Endothelial cell of umbilical vein (primary cell): ENCODE data around the gene SPART. TPM values are rescaled to one million over a fixed set of nuclear protein-coding genes. Genes with fewer than 3 reads are reported as not detected.

Experiments used
- BruUV-seq: library from RNA; stranded (reverse); fragments of 400-500 nt; replicated peaks from 2 replicates; lab custom pipeline; 2021; lab: Mats Ljungman, UMichigan
- CTCF ChIA-PET: fragments of 300-600, 350-600 bp; sonication (Branson Sonifier 250); formaldehyde crosslinking; loops from one replicate; lab custom pipeline; 2021; ENCODE audit warnings: antibody characterized with exemption, inconsistent platforms; lab: Charles Lee
- POLR2A ChIA-PET: fragments of 300-600, 350-600 bp; sonication (Branson Sonifier 250); formaldehyde crosslinking; loops from one replicate; lab custom pipeline; 2021; ENCODE audit warnings: antibody characterized with exemption, inconsistent platforms; lab: Charles Lee
- DNase-seq: peaks from one replicate; pipeline ENCODE4 v3.0.0-alpha.2; 2011; ENCODE audit warnings: low read depth, low spot score
- FAIRE-seq: peaks from 2 replicates; lab custom pipeline; 2011; peaks lifted over from hg19 to GRCh38; lab: Jason Lieb, UNC
- H2AFZ ChIP-seq: 2 replicates; pipeline ENCODE4 v1.6.0; 2012; ENCODE audit warnings: low read depth, low read length, control low read depth, inconsistent platforms
- H3K27ac ChIP-seq: 2 replicates; pipeline ENCODE4 v1.5.1; 2011; ENCODE audit warnings: low read depth, mild to moderate bottlenecking, control low read depth, low read length, moderate library complexity; ENCODE audit not compliant: insufficient read depth
- H3K27me3 ChIP-seq, 2 experiments: 2 replicates each; pipeline versions ENCODE4 v1.6.0 to v1.6.1; 2011; ENCODE audit warnings: low read length in 2 of 2, mixed read lengths in 1 of 2; ENCODE audit not compliant: control insufficient read depth in 2 of 2, insufficient read depth in 2 of 2
- H3K36me3 ChIP-seq, 2 experiments: 2 replicates in 1 of 2; 3 replicates in 1 of 2; pipeline ENCODE4 v1.5.1; 2011; ENCODE audit warnings: low read length in 2 of 2, mild to moderate bottlenecking in 1 of 2, moderate library complexity in 1 of 2; ENCODE audit not compliant: control insufficient read depth in 2 of 2, insufficient read depth in 2 of 2; ENCODE audit errors: extremely low read depth in 1 of 2
- H3K4me1 ChIP-seq: 3 replicates; pipeline ENCODE4 v1.5.1; 2011; ENCODE audit warnings: mild to moderate bottlenecking, low read length; ENCODE audit not compliant: control insufficient read depth, insufficient read depth; ENCODE audit errors: extremely low read depth
- H3K4me2 ChIP-seq: 2 replicates; pipeline ENCODE4 v1.6.1; 2011; ENCODE audit warnings: low read length, control low read depth, mixed read lengths; ENCODE audit not compliant: insufficient read depth
- H3K4me3 ChIP-seq, 3 experiments: fragments of 200-600 bp in 1 of 3; sonication (generic), shearing (Covaris generic) in 1 of 3; replicated peaks in 1 of 3; 2 replicates each; pipeline ENCODE4 v1.5.1; 2011 to 2016; ENCODE audit warnings: control low read depth in 3 of 3, low read length in 3 of 3, mild to moderate bottlenecking in 2 of 3, inconsistent platforms in 1 of 3, low read depth in 1 of 3, moderate library complexity in 1 of 3; ENCODE audit not compliant: insufficient read depth in 1 of 3
- H3K79me2 ChIP-seq: 2 replicates; pipeline ENCODE4 v1.6.0; 2012; ENCODE audit warnings: low read length, inconsistent platforms; ENCODE audit not compliant: control insufficient read depth, insufficient read depth
- H3K9ac ChIP-seq: replicated peaks from 2 replicates; pipeline ENCODE3; 2011; ENCODE audit warnings: low read length, control low read depth; ENCODE audit not compliant: insufficient read depth; ENCODE audit errors: extremely low read depth
- H3K9me1 ChIP-seq: replicated peaks from 3 replicates; pipeline ENCODE4 v1.6.0; 2011; ENCODE audit warnings: mild to moderate bottlenecking, low read length; ENCODE audit not compliant: control insufficient read depth, insufficient read depth; ENCODE audit errors: extremely low read depth
- H3K9me3 ChIP-seq: replicated peaks from 2 replicates; pipeline ENCODE4 v1.5.1; 2012; ENCODE audit warnings: low read length, inconsistent platforms; ENCODE audit not compliant: control insufficient read depth, insufficient read depth
- H4K20me1 ChIP-seq: replicated peaks from 2 replicates; pipeline ENCODE3; 2011; ENCODE audit warnings: mild to moderate bottlenecking, low read length; ENCODE audit not compliant: control insufficient read depth, insufficient read depth; ENCODE audit errors: extremely low read depth
- EZH2 ChIP-seq: IDR thresholded peaks from 2 replicates; pipeline ENCODE4 v1.6.1; 2012; ENCODE audit warnings: borderline replicate concordance, low read depth, mild to moderate bottlenecking, moderate library complexity, low read length, inconsistent platforms; ENCODE audit not compliant: severe bottlenecking
- FOS ChIP-seq: IDR thresholded peaks from 2 replicates; pipeline ENCODE4 v1.6.1; 2011; ENCODE audit warnings: mild to moderate bottlenecking, low read length, moderate library complexity, borderline replicate concordance; ENCODE audit not compliant: insufficient read depth
- GATA2 ChIP-seq: IDR thresholded peaks from 2 replicates; pipeline ENCODE4 v1.7.0; 2011; ENCODE audit warnings: low read depth, mild to moderate bottlenecking, moderate library complexity, mixed read lengths, low read length; ENCODE audit not compliant: insufficient read length, insufficient read depth
- JUN ChIP-seq: IDR thresholded peaks from 2 replicates; pipeline ENCODE4 v1.6.1; 2011; ENCODE audit warnings: borderline replicate concordance, low read depth; ENCODE audit not compliant: insufficient read length, insufficient read depth
- MAX ChIP-seq: IDR thresholded peaks from 2 replicates; pipeline ENCODE4 v1.6.1; 2011; ENCODE audit not compliant: insufficient read depth, insufficient read length
- MYC ChIP-seq: IDR thresholded peaks from one replicate; pipeline ENCODE4 v1.6.1; 2011; ENCODE audit warnings: mild to moderate bottlenecking, low read depth, low read length
- POLR2A ChIP-seq: IDR thresholded peaks from 2 replicates; pipeline ENCODE4 v1.6.1; 2012; ENCODE audit warnings: low read depth, mild to moderate bottlenecking, control low read depth, low read length
- POLR2AphosphoS5 ChIP-seq: IDR thresholded peaks from 2 replicates; pipeline ENCODE4 v1.6.1; 2012; ENCODE audit warnings: low read depth, mild to moderate bottlenecking, control low read depth, low read length, moderate library complexity; ENCODE audit not compliant: insufficient read depth
- dilution Hi-C: fragments of 300-500 bp; cut with MboI; formaldehyde crosslinking; loops from one replicate; pipeline ENCODE4 v1.15.0; 2019; ENCODE audit warnings: low sequenced_read_pairs; ENCODE audit not compliant: extremely low pct_ligation_motif_present
- intact Hi-C: fragments of 100-400 bp; cut with micrococcal nuclease; formaldehyde crosslinking; loops from one replicate; pipeline ENCODE4 v1.10.0; 2022
- polyA plus RNA-seq, 4 experiments: library from polyadenylated mRNA; depleted of rRNA in 3 of 4; stranded (reverse) in 3 of 4; unstranded in 1 of 4; fragments of >200 nt; gene quantifications; 2 replicates each; pipeline versions ENCODE4 v1.2.1 to v1.2.3, GENCODE V29; 2011 to 2012; ENCODE audit warnings: missing spikeins in 1 of 4
- total RNA-seq: library from RNA; stranded (reverse); gene quantifications from 2 replicates; pipeline ENCODE4 v1.2.3, GENCODE V29; 2021
- TF ChIP-seq, protein P1 (sequence below), 2 donors: IDR thresholded peaks; 1 replicate in 1 of 2; 2 replicates in 1 of 2; pipeline ENCODE4 v1.5.1; 2011; ENCODE audit warnings: low read length in 2 of 2, mild to moderate bottlenecking in 2 of 2, moderate library complexity in 2 of 2, control low read depth in 1 of 2, inconsistent platforms in 1 of 2, low read depth in 1 of 2; ENCODE audit not compliant: insufficient read depth in 1 of 2; ENCODE audit errors: extremely low read depth in 1 of 2

SPART gene
- total and polyA plus RNA-seq, 2 donors (not counting 3 experiments of a cell fraction or from before 2014, with no cell fraction given): 40.8 to 73.6 TPM

- Histone ChIP-seq H3K4me1 (no peaks in the 10 kb centered on the region), H3K4me2 (no peak overlapping the region), H2AFZ (no peak overlapping the region), H3K36me3 (no peaks in the 10 kb centered on the region), H3K79me2 (no peaks in the 10 kb centered on the region), H3K9me3 (no peaks in the 10 kb centered on the region), H4K20me1 (no peaks in the 10 kb centered on the region), H3K9ac (no peak overlapping the region), H3K27ac (no peak overlapping the region), H3K4me3 (no peak overlapping the region), H3K9me1 (no peaks in the 10 kb centered on the region), H3K27me3 (no peaks in the 10 kb centered on the region)
- no peak for TF ChIP-seq MYC
- TF ChIP-seq, protein P1, sequence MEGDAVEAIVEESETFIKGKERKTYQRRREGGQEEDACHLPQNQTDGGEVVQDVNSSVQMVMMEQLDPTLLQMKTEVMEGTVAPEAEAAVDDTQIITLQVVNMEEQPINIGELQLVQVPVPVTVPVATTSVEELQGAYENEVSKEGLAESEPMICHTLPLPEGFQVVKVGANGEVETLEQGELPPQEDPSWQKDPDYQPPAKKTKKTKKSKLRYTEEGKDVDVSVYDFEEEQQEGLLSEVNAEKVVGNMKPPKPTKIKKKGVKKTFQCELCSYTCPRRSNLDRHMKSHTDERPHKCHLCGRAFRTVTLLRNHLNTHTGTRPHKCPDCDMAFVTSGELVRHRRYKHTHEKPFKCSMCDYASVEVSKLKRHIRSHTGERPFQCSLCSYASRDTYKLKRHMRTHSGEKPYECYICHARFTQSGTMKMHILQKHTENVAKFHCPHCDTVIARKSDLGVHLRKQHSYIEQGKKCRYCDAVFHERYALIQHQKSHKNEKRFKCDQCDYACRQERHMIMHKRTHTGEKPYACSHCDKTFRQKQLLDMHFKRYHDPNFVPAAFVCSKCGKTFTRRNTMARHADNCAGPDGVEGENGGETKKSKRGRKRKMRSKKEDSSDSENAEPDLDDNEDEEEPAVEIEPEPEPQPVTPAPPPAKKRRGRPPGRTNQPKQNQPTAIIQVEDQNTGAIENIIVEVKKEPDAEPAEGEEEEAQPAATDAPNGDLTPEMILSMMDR (IDR thresholded peaks at IDR 0.05; ENCODE audit: extremely low read depth in 1 of 2, insufficient read depth in 1 of 2, low read depth in 1 of 2, low read length in 2 of 2): no peak
- TF ChIP-seq FOS: no peak
- TF ChIP-seq POLR2A: no peak
- TF ChIP-seq EZH2: no peak
- no peak for TF ChIP-seq POLR2AphosphoS5
- no peak for TF ChIP-seq MAX
- TF ChIP-seq JUN: no peak
- no peak for TF ChIP-seq GATA2
- intact Hi-C loops: loop anchor here (10.0 kb wide), 1 partner anchor 699 kb away; no protein-coding TSS in a partner anchor
- CTCF ChIA-PET: interaction anchor here (3.6 kb wide), 1 partner anchor 110 kb away, joined by 74 read pairs; no protein-coding TSS in a partner anchor
- DNase-seq: no peak
- no peak for FAIRE-seq
- dilution Hi-C loops: no loop called here
- POLR2A ChIA-PET: no interaction called here
- no TSS peak for BruUV-seq
Observed at GRCh38 chr13:36286006-36286405, 60.2 kb downstream of the SPART start.
